SH-SY5Y (cell line): ENCODE results near the gene TUBGCP2.

Experiments used
- GATA2 ChIP-seq: IDR thresholded peaks from 2 replicates; pipeline ENCODE4 v1.6.1; 2011; ENCODE audit warnings: mild to moderate bottlenecking, low read depth, low read length
- GATA3 ChIP-seq: IDR thresholded peaks from 2 replicates; pipeline ENCODE4 v1.6.1; 2011; ENCODE audit warnings: low read depth, mild to moderate bottlenecking, low read length, moderate library complexity

TUBGCP2 gene

GRCh38 chr10:133285217-133285616 lies 23.5 kb downstream of the TUBGCP2 start:
- TF ChIP-seq GATA2 (no peak), GATA3 (no peak)

GRCh38 chr10:133283931-133284330 lies 24.7 kb downstream of the TUBGCP2 start:
- TF ChIP-seq GATA3 (no peak), GATA2 (no peak)

DNA sequence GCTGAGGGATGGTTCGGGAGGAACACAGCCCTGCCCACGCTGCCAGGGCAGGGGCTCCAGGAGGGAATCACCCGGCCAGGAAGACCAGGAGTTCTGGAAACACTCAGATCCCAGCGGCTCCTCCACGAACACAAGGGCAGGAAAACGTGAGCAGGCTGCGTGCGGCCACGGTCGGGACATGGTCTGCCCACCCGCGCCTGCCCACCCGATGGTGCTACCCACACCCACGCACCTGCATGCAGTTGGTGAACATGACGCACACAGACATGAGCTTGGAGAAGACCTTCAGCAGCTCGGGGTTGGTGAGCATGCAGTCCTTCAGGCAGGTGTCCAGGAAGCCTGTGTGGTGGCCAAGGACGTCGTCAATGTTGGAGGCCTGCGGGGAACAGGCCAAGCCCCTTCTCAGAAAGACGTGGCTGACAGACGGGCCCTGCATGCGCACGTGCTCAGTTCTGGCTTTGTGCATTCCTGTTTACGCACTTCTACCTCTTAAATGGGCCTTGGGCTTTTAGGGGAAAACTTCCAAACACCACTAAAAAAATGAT lies 25.8 kb downstream of the TUBGCP2 start:
- TF ChIP-seq GATA3 = no peak
- no peak for TF ChIP-seq GATA2

- TF ChIP-seq GATA3 = no peak
- TF ChIP-seq GATA2 = no peak
Observed at GRCh38 chr10:133281628-133282372, 26.9 kb downstream of the TUBGCP2 start.

DNA sequence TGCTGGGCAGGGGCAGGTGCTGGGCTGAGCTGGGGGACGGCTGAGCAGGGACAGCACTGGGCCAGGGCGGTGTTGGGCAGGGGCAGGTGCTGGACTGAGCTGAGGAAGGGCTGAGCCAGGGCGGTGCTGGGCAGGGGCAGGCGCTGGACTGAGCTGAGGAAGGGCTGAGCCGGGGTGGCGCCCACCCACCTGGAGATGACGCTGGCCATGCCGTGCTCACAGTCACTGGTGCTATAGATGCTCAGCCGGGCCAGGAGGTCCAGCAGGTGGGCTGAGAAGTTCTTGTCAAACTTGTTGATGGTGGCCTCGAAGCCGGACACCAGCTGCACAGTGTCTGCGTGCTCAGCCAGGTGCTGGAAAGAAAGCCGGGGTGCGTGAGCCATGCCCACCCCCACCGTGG lies 27.6 kb downstream of the TUBGCP2 start:
- TF ChIP-seq GATA3 (no peak), GATA2 (no peak)

DNA sequence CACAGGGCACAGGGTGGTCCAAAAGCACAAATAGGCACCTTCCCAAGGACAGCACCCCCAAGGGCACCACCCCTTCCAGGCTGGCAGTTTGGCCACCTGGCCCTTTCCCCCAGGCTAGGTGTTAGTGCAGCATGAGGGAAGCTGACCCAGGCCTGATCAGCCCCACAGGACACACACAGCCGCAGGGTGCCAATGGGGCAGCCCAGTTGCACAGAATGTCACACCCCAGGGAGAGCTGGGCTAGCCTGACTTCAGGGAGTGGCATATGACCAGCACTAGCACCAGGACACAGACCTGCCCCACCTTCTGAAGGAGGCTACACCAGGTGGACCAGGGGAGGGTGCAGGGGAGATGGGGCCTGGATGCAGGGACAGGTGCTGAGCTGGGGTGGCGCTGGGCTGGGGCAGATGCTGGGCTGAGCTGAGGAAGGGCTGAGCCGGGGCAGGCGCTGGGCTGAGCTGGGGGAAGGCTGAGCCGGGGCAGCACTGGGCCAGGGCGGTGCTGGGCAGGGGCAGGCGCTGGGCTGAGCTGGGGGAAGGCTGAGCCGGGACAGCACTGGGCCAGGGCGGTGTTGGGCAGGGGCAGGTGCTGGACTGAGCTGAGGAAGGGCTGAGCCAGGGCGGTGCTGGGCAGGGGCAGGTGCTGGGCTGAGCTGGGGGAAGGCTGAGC lies 28.1 kb downstream of the TUBGCP2 start:
- TF ChIP-seq GATA2 (no peak), GATA3 (no peak)

- TF ChIP-seq GATA3 (no peak), GATA2 (no peak)
Observed at GRCh38 chr10:133279326-133280226, 29.1 kb downstream of the TUBGCP2 start.

- TF ChIP-seq GATA3 (no peak), GATA2 (no peak)
Observed at GRCh38 chr10:133278577-133279265, 30.0 kb downstream of the TUBGCP2 start.

- TF ChIP-seq GATA2 (no peak), GATA3 (no peak)
Observed at GRCh38 chr10:133277993-133278576, 30.6 kb downstream of the TUBGCP2 start.

DNA sequence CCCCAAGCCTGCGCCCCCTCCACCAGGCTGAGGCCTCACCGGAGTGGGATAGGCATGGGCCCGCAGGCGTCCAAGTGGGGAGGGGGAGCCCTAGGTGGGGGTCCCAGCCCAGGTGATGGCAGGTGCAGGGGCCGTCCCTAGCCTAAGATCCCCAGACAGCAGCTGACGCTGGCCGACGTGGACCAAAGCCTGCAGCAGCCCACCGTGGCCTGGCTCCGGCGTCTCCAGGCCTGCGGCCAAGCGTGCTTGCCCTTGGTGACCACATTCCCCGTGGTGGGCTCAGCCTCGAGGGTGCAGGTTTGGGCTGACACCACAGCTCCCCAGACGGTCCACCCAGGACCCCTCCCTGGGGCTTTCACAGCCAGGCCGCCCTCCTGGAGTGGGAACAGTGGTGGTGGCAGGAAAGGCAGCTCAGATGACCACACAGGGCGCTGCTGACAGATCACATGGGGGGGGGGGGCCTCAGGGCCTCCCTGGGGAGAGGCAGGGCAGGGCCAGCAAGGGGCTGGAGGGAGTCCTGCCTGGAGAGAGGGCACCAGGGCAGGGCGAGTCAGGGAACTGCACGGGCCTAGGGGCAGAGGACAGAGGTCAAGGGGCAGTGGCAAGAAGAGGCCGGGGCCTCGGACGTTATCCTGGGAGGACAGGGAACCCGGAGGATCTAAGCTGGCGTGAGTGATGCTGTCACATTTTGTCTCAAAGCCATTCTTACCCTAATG lies 31.2 kb downstream of the TUBGCP2 start:
- TF ChIP-seq GATA2 = no peak
- no peak for TF ChIP-seq GATA3

DNA sequence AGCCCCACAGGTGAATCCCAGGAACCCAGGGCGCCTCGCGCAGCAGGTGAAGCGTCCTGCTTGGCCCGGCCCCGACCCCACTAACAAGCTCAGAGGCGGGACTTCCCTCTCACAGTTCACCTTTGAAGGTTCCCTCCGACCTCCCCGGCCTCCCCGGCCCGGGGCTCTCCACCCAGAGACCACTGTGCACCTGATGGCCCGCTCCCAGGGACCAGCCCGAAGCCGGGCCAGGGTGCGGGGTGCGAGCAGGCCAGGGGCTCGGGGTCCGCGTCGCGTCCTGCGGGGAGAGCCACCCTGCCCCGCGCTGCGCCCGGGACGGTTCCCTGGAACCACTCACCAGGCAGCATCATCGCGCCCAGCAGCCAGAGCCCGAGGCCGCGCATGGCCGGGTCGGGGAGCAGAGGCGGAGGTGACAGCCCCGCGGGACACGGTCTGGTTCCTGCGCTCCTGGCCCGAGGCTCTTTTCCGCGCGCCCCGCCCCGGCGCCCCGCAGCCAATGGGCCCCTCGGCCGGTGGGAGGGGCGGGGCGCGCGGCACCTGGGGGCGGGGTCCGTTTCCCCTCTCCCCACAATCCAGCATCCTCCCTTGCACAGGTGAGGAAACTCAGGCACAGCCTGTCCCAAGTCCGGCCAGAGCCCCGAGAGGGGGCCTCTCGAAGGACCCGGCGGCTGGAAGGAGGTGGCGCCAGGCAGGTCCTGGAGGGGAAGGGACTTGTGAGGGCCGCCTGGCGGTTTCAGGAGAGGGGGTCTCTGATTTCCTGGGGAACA lies 32.1 kb downstream of the TUBGCP2 start, which contains the start of gene ADAM8:
TSS of gene ADAM8 (minus strand) at position 434 of the 767 bp plus-strand sequence. CDS start at position 383, 51 bp downstream.
- TF ChIP-seq GATA2 (no peak), GATA3 (no peak)

GRCh38 chr10:133276100-133276434 lies 32.6 kb downstream of the TUBGCP2 start:
- TF ChIP-seq GATA3 = no peak
- TF ChIP-seq GATA2 = no peak

- TF ChIP-seq GATA2 (no peak), GATA3 (no peak)
Observed at GRCh38 chr10:133275684-133276092, 33.0 kb downstream of the TUBGCP2 start.
